Gastroesophageal sphincter (tissue), 2 donors: ENCODE results near the gene GPX5.

ENCODE experiments used
- POLR2A ChIP-seq, 2 donors: fragments of 450-650 bp; IDR thresholded peaks; one replicate each; pipeline ENCODE4 v1.6.1; 2017; ENCODE audit warnings: antibody characterized with exemption in 2 of 2, mild to moderate bottlenecking in 2 of 2, moderate library complexity in 1 of 2
- POLR2AphosphoS5 ChIP-seq: sonication (generic); formaldehyde crosslinking; IDR thresholded peaks from one replicate; pipeline ENCODE4 v1.6.1; 2017; ENCODE audit warnings: antibody characterized with exemption

DNA sequence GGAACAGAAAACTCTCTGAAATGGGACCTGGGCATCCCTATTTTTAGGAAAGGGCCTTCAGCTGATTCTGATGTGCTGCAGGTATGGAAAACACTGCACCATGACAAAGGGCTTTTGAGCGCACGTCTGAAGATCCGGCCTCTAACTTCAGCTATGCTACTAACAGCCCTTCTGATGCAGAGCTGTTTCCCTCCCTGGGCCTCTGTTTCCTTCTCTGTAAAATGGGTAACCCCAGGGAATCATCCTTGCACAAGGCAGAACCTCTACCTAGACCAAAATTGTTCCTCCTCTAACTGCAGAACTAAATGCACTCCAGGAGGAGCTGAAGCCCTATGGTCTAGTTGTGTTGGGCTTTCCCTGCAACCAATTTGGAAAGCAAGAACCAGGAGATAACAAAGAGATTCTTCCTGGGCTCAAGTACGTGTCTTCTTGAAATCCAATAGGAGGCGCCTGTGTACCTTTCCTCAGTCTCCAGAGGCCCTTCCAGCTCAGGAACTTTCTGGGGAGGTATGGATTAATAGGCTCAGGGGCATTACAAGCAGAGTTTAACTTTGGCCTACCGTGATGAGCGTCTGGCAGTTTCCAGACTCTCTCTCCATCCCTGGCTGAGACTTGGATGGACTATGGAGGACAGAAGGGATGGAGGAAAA is 5.9 kb downstream of the GPX5 start:
- no peak for TF ChIP-seq POLR2A (IDR thresholded peaks at IDR 0.05)
- TF ChIP-seq POLR2AphosphoS5, result no peak
